Neural crest cell (in vitro differentiated cells): Measurements from ENCODE around the gene CNTNAP2. TPM values are rescaled to one million over a fixed set of nuclear protein-coding genes. Genes with fewer than 3 reads are reported as not detected.

ENCODE experiments used
- DNase-seq: peaks from one replicate; pipeline ENCODE4 v3.0.0; 2021; ENCODE audit warnings: low read depth, mixed read lengths, low spot score
- H3K27ac Mint-ChIP-seq: one replicate; pipeline ENCODE4 v1.8.0; 2021; ENCODE audit warnings: mild to moderate bottlenecking, mixed read lengths; ENCODE audit not compliant: unreplicated experiment
- H3K27me3 Mint-ChIP-seq: 2 replicates; pipeline ENCODE4 v1.8.0; 2021; ENCODE audit warnings: low read depth, mild to moderate bottlenecking, mixed read lengths
- H3K36me3 Mint-ChIP-seq: 2 replicates; pipeline ENCODE4 v1.8.0; 2021; ENCODE audit warnings: low read depth, mild to moderate bottlenecking, mixed read lengths
- H3K4me1 Mint-ChIP-seq: 2 replicates; pipeline ENCODE4 v1.8.0; 2021; ENCODE audit warnings: mixed read lengths
- H3K4me3 Mint-ChIP-seq: one replicate; pipeline ENCODE4 v1.8.0; 2021; ENCODE audit warnings: mild to moderate bottlenecking, mixed read lengths
- H3K9me3 Mint-ChIP-seq: 2 replicates; pipeline ENCODE4 v1.8.0; 2021; ENCODE audit warnings: mixed read lengths
- total RNA-seq: library from RNA; stranded (reverse); gene quantifications from 2 replicates; pipeline ENCODE4 v1.2.1, GENCODE V29; 2021
- TF ChIP-seq, protein P1 (sequence below): fragments of 200-600 bp; sonication (generic); conservative IDR thresholded peaks from 2 replicates; pipeline ENCODE4 v1.5.0; 2021; ENCODE audit warnings: antibody characterized with exemption, mild to moderate bottlenecking

Gene CNTNAP2
- total RNA-seq, 1 donor from 2014 or later: 12.9 TPM

DNA sequence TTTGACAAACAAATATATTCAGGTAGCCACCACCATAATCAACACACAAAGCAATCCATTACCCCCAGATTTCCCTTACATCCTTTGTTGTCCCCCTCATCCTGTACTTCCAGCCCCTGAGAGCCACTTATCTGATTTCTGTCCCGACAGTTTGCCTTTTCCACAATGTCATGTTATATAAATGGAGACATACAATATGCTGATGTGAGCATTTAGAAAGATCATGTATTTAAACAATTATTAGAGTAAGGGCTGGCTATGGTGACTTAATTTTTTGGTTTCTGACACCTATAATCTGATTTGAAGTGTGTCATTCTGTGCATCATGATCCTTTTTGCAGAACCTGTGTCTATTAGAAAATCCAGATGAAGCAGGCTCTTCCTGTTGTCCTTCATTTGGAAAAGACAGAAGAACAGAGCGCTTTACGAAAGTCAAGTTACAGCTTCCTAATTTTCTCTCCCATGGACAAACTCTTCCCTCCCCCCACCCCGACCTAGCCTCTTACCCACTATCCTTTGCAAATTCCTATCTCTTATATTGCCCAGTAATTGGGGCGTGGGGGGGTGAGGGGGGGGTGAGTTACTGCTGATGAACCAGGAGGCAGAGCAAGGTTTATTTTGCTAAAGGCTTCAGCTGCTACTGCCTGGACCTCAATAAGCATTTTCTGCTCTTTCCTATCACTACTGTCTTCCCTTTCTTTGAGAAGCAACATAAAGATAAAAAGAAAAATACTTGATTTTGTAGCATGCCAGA is 2221.6 kb downstream of the CNTNAP2 start:
- Mint-ChIP-seq H3K27ac (no peak overlapping the region), H3K9me3 (peaks cover 3% of the 10 kb centered on the region), H3K4me3 (peak overlapping the region; percentile 90), H3K27me3 (peaks cover 92% of the 10 kb centered on the region), H3K36me3 (peaks cover 4% of the 10 kb centered on the region), H3K4me1 (peaks cover 34% of the 10 kb centered on the region)
- DNase-seq: no peak
- TF ChIP-seq, protein P1, sequence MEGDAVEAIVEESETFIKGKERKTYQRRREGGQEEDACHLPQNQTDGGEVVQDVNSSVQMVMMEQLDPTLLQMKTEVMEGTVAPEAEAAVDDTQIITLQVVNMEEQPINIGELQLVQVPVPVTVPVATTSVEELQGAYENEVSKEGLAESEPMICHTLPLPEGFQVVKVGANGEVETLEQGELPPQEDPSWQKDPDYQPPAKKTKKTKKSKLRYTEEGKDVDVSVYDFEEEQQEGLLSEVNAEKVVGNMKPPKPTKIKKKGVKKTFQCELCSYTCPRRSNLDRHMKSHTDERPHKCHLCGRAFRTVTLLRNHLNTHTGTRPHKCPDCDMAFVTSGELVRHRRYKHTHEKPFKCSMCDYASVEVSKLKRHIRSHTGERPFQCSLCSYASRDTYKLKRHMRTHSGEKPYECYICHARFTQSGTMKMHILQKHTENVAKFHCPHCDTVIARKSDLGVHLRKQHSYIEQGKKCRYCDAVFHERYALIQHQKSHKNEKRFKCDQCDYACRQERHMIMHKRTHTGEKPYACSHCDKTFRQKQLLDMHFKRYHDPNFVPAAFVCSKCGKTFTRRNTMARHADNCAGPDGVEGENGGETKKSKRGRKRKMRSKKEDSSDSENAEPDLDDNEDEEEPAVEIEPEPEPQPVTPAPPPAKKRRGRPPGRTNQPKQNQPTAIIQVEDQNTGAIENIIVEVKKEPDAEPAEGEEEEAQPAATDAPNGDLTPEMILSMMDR: no peak

DNA sequence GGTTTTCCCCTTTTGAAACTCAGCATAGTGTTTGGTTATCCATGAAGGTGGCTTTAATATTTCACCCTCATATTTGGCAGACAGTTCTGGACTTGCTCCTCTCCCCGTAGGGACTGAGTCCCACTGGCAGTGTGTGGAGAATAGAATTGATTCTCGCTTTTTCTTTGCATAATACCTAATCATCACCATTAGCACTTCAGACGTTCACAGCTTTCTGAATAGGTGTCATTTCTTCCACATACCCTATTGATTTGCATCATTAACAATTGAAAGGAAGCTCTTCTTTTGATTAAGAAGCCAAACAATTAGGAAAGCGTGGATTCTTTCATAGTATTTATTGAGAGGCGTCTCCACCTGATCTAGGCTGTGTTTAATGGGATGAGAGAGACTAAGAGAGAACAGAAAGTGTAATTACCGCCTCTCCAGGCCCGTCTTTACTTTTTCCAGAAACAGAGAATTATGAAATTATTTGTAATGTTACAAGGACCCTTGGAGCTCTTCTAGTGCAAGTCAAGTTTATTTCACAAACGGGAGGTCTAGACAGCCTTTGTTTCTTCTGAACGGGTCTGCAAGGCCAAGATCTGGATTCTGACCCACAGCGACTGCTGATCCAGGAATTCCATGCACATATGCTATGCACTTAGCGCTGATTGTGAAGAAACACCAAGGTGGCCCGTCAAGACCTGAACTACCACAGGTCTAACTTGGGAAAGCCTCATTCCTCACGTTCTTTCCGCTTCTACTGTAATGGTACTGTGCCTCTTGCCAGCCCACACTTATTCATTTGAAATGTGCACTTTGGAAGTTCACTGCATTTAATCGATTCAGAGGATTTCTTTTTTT is 2224.1 kb downstream of the CNTNAP2 start:
- Mint-ChIP-seq H3K36me3 (no peaks in the 10 kb centered on the region), H3K27me3 (peaks cover 79% of the 10 kb centered on the region), H3K4me1 (peaks cover 47% of the 10 kb centered on the region), H3K4me3 (peak overlapping the region; percentile 90), H3K27ac (no peak overlapping the region), H3K9me3 (no peaks in the 10 kb centered on the region)
- TF ChIP-seq, protein P1: no peak
- DNase-seq: no peak

DNA sequence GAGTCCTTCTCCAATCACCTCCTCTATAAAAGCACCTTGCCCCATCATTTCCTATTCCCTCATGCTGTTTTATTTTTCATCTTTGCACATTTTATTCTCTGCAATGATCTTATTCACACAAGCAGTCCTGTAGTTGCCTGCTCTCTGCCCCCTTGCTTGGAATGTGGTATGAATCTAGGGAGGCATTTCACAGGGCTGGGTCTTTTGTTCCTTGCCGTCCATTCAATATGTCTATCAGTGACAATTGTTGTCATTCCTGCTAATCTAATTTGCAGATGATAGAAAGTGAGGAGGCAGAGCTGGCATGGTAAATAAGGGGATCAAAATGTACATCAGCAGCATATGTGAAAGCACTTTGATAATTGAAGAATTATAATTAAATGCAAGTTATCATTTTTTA is 2227.8 kb downstream of the CNTNAP2 start:
- no peak for DNase-seq
- Mint-ChIP-seq H3K4me1 (peaks cover 39% of the 10 kb centered on the region), H3K27ac (no peak overlapping the region)

DNA sequence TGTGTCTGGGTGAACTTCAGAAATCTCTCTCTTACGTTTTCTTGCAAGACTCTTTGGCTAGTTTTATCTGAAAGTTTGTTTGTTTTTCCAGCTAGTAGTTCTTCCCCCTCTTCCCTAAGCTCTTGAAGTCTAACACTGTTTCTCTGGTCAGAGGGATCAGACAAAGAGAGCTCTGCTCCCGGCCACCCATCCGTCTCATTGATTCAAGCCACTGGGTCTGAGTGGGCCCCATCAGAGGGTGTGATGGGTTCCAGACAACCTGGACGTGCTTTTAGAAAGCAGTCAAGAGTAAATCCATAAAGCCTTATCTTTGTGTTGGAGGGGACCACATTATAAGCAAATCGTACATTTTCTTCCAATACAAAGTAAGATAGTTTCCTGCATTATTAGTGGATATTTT is 2231.4 kb downstream of the CNTNAP2 start:
- H3K9me3 Mint-ChIP-seq: peaks cover 7% of the 10 kb centered on the region
- no peaks in the 10 kb centered on the region for H3K36me3 Mint-ChIP-seq
- H3K4me1 Mint-ChIP-seq: peaks cover 25% of the 10 kb centered on the region
- no peak overlapping the region for H3K4me3 Mint-ChIP-seq
- DNase-seq: no peak
- no peak overlapping the region for H3K27ac Mint-ChIP-seq
- TF ChIP-seq, protein P1: no peak
- H3K27me3 Mint-ChIP-seq: peaks cover 9% of the 10 kb centered on the region

More for the DNA sequence above, 2227.8 kb downstream of the CNTNAP2 start:
- Mint-ChIP-seq H3K36me3 (no peaks in the 10 kb centered on the region), H3K27me3 (peaks cover 43% of the 10 kb centered on the region), H3K9me3 (no peaks in the 10 kb centered on the region), H3K4me3 (peak overlapping the region; percentile 13)
- TF ChIP-seq, protein P1: no peak

DNA sequence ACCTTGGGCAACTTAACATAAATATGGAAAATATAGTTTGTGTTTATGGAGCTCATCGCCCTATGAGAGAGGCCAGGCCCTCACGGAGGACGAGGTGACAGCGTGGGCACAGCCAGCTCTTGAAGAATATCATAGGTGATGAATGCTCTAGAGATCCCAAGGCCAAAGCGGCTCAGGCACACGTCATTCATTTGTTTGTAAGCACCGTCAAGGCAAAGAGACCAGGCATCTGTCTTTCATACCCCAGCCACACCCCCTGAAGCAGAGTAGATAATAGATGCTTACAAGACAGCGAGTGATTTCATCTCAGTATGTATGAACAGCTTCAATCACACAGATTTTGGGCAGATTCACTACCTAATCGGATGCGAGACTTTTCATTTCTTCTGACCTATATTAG is 2231.9 kb downstream of the CNTNAP2 start:
- TF ChIP-seq, protein P1: no peak
- Mint-ChIP-seq H3K27me3 (peaks cover 4% of the 10 kb centered on the region), H3K27ac (peak overlapping the region; percentile 9), H3K4me3 (no peak overlapping the region), H3K4me1 (peaks cover 25% of the 10 kb centered on the region), H3K9me3 (peaks cover 7% of the 10 kb centered on the region), H3K36me3 (no peaks in the 10 kb centered on the region)
- no peak for DNase-seq
